Astrocyte (in vitro differentiated cells and primary cell): ENCODE measurements around the gene FAM13A. TPM values are rescaled to one million over a fixed set of nuclear protein-coding genes. Genes with fewer than 3 reads are reported as not detected.

Experiments
- DNase-seq: peaks from one replicate; pipeline ENCODE4 v3.0.0-alpha.2; 2010; ENCODE audit warnings: low read depth
- FAIRE-seq: peaks from 2 replicates; lab custom pipeline; 2011; peaks lifted over from hg19 to GRCh38; lab: Jason Lieb, UNC
- H2AFZ ChIP-seq: 2 replicates; pipeline ENCODE4 v1.6.0; 2012; ENCODE audit warnings: low read depth, low read length, inconsistent platforms
- H3K27ac ChIP-seq: 2 replicates; pipeline ENCODE4 v1.5.1; 2011; ENCODE audit warnings: low read depth, low read length, inconsistent platforms
- H3K27me3 ChIP-seq: 2 replicates; pipeline ENCODE4 v1.6.0; 2011; ENCODE audit warnings: low read length, inconsistent platforms; ENCODE audit not compliant: insufficient read depth
- H3K36me3 ChIP-seq: 2 replicates; pipeline ENCODE4 v1.5.1; 2011; ENCODE audit warnings: low read length, inconsistent platforms; ENCODE audit not compliant: insufficient read depth
- H3K4me1 ChIP-seq: 2 replicates; pipeline ENCODE4 v1.5.1; 2011; ENCODE audit warnings: low read length, inconsistent platforms; ENCODE audit not compliant: insufficient read depth
- H3K4me2 ChIP-seq: 2 replicates; pipeline ENCODE4 v1.6.0; 2012; ENCODE audit warnings: low read length, inconsistent platforms
- H3K4me3 ChIP-seq: 2 replicates; pipeline ENCODE4 v1.5.1; 2011; ENCODE audit warnings: low read depth, mild to moderate bottlenecking, low read length, inconsistent platforms; ENCODE audit not compliant: insufficient read depth
- H3K79me2 ChIP-seq: 2 replicates; pipeline ENCODE4 v1.6.0; 2012; ENCODE audit warnings: mild to moderate bottlenecking, low read length, inconsistent platforms; ENCODE audit not compliant: insufficient read depth
- H3K9ac ChIP-seq: 2 replicates; pipeline ENCODE4 v1.6.0; 2012; ENCODE audit warnings: mild to moderate bottlenecking, low read length, inconsistent platforms
- H3K9me3 ChIP-seq: 2 replicates; pipeline ENCODE4 v1.5.1; 2012; ENCODE audit warnings: low read depth, mild to moderate bottlenecking, low read length, inconsistent platforms; ENCODE audit not compliant: insufficient read depth
- H4K20me1 ChIP-seq: 2 replicates; pipeline ENCODE4 v1.6.0; 2012; ENCODE audit warnings: low read length, inconsistent platforms; ENCODE audit not compliant: insufficient read depth
- H3K27ac Mint-ChIP-seq: one replicate; pipeline ENCODE4 v1.8.0; 2021; ENCODE audit warnings: mild to moderate bottlenecking, mixed read lengths; ENCODE audit not compliant: unreplicated experiment
- H3K27me3 Mint-ChIP-seq: one replicate; pipeline ENCODE4 v1.8.0; 2021; ENCODE audit warnings: low read depth, mixed read lengths; ENCODE audit not compliant: unreplicated experiment
- H3K36me3 Mint-ChIP-seq: one replicate; pipeline ENCODE4 v1.8.0; 2021; ENCODE audit warnings: low read depth, mixed read lengths; ENCODE audit not compliant: unreplicated experiment
- H3K4me1 Mint-ChIP-seq: one replicate; pipeline ENCODE4 v1.8.0; 2021; ENCODE audit warnings: low read depth, mixed read lengths; ENCODE audit not compliant: unreplicated experiment
- H3K4me3 Mint-ChIP-seq: one replicate; pipeline ENCODE4 v1.8.0; 2021; ENCODE audit warnings: mild to moderate bottlenecking, moderate library complexity, mixed read lengths; ENCODE audit not compliant: unreplicated experiment
- H3K9me3 Mint-ChIP-seq: one replicate; pipeline ENCODE4 v1.8.0; 2021; ENCODE audit warnings: mild to moderate bottlenecking, mixed read lengths; ENCODE audit not compliant: unreplicated experiment
- CTCF ChIP-seq: IDR thresholded peaks from 2 replicates; pipeline ENCODE4 v1.5.1; 2011; ENCODE audit warnings: low read depth, mild to moderate bottlenecking, inconsistent platforms, low read length, moderate library complexity; ENCODE audit not compliant: insufficient read depth
- EZH2 ChIP-seq: IDR thresholded peaks from 2 replicates; pipeline ENCODE4 v1.6.1; 2012; ENCODE audit warnings: mild to moderate bottlenecking, low read length, inconsistent platforms; ENCODE audit not compliant: insufficient read depth
- total RNA-seq: library from RNA; stranded (reverse); gene quantifications from 2 replicates; pipeline ENCODE4 v1.2.1, GENCODE V29; 2021

The FAM13A gene
- total RNA-seq, 1 donor from 2014 or later = 12.0 TPM

GRCh38 chr4:89099034-89099433 lies 42.0 kb upstream of the FAM13A start:
- no peaks in the 10 kb centered on the region for H3K27me3 ChIP-seq
- FAIRE-seq = no peak
- Mint-ChIP-seq H3K27me3 (no peaks in the 10 kb centered on the region), H3K27ac (no peak overlapping the region), H3K36me3 (no peaks in the 10 kb centered on the region), H3K4me1 (peaks cover 3% of the 10 kb centered on the region), H3K9me3 (no peaks in the 10 kb centered on the region), H3K4me3 (no peak overlapping the region)
- no peaks in the 10 kb centered on the region for H3K79me2 ChIP-seq
- H3K27ac ChIP-seq = no peak overlapping the region
- no peak for TF ChIP-seq EZH2
- TF ChIP-seq CTCF = no peak
- H2AFZ ChIP-seq = no peak overlapping the region
- DNase-seq = no peak
- no peaks in the 10 kb centered on the region for H4K20me1 ChIP-seq
- no peak overlapping the region for H3K4me3 ChIP-seq
- no peaks in the 10 kb centered on the region for H3K4me1 ChIP-seq
- no peaks in the 10 kb centered on the region for H3K36me3 ChIP-seq
- no peaks in the 10 kb centered on the region for H3K9me3 ChIP-seq
- H3K9ac ChIP-seq = no peak overlapping the region
- no peak overlapping the region for H3K4me2 ChIP-seq

- Histone ChIP-seq H3K36me3 (no peaks in the 10 kb centered on the region), H3K27ac (no peak overlapping the region), H3K4me2 (no peak overlapping the region), H3K27me3 (no peaks in the 10 kb centered on the region), H3K79me2 (no peaks in the 10 kb centered on the region), H3K9me3 (no peaks in the 10 kb centered on the region), H3K4me1 (no peaks in the 10 kb centered on the region), H3K9ac (no peak overlapping the region), H2AFZ (no peak overlapping the region), H3K4me3 (no peak overlapping the region), H4K20me1 (no peaks in the 10 kb centered on the region)
- H3K27me3 Mint-ChIP-seq = peaks cover 2% of the 10 kb centered on the region
- TF ChIP-seq CTCF (no peak), EZH2 (no peak)
- no peak overlapping the region for H3K27ac Mint-ChIP-seq
- H3K4me1 Mint-ChIP-seq = peaks cover 2% of the 10 kb centered on the region
- no peak overlapping the region for H3K4me3 Mint-ChIP-seq
- DNase-seq (no peak), FAIRE-seq (no peak)
- H3K9me3 Mint-ChIP-seq = peaks cover 9% of the 10 kb centered on the region
- H3K36me3 Mint-ChIP-seq = peaks cover 1% of the 10 kb centered on the region
Observed at GRCh38 chr4:89078300-89078699, 21.3 kb upstream of the FAM13A start.

- Mint-ChIP-seq H3K27ac (no peak overlapping the region), H3K36me3 (peaks cover 1% of the 10 kb centered on the region), H3K27me3 (peaks cover 2% of the 10 kb centered on the region), H3K4me1 (peaks cover 2% of the 10 kb centered on the region), H3K4me3 (no peak overlapping the region), H3K9me3 (peaks cover 7% of the 10 kb centered on the region)
- Histone ChIP-seq H3K4me1 (no peaks in the 10 kb centered on the region), H3K27ac (no peak overlapping the region), H2AFZ (no peak overlapping the region), H3K79me2 (no peaks in the 10 kb centered on the region), H3K4me2 (no peak overlapping the region), H3K27me3 (no peaks in the 10 kb centered on the region), H3K36me3 (no peaks in the 10 kb centered on the region), H3K9me3 (no peaks in the 10 kb centered on the region), H3K4me3 (no peak overlapping the region), H4K20me1 (no peaks in the 10 kb centered on the region), H3K9ac (no peak overlapping the region)
- TF ChIP-seq CTCF = no peak
- no peak for TF ChIP-seq EZH2
- DNase-seq (peak; percentile 31), FAIRE-seq (no peak)
Observed at GRCh38 chr4:89077761-89078160, 20.8 kb upstream of the FAM13A start.
